Activated CD4-positive, alpha-beta T cell treated with anti-CD3 and anti-CD28 coated beads for 1 hour (primary cell): ENCODE data around the gene MAPK9.
"Not testable (repeated sequence)": the region's sequence is repeated elsewhere in the genome, so short reads cannot be mapped to it uniquely, and the experiment has no call there.

Source experiments
- DNase-seq: peaks from one replicate; pipeline ENCODE4 v3.0.0-alpha.2; 2020

MAPK9 gene

GRCh38 chr5:180324601-180324950, 32.7 kb upstream of the MAPK9 start:
- DNase-seq, result no peak

- DNase-seq, result no peak
These were observed 32.2 kb upstream of the MAPK9 start for GRCh38 chr5:180323941-180324600.

DNA sequence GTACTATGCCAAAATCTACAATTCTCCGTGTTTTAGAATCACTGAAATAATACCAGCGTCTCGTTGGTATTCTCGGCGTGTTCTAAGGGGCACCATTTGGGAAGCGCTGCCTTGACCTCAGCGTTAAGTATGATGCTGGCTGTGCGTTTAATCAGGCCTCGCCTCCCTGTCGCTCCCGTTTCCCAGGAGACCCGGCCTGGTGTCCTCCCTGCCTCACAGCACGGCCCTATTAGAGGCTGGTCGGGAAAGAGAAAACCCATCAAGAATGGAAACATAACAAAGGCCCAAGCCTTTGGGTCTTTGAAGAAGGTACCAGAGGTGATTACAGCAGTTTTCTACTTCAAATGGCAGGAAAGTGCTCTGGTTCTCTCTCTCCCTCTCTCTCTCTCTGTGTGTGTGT, 31.3 kb upstream of the MAPK9 start:
- no peak for DNase-seq

- no peak for DNase-seq
These were observed 26.7 kb upstream of the MAPK9 start for GRCh38 chr5:180318456-180319089.

DNA sequence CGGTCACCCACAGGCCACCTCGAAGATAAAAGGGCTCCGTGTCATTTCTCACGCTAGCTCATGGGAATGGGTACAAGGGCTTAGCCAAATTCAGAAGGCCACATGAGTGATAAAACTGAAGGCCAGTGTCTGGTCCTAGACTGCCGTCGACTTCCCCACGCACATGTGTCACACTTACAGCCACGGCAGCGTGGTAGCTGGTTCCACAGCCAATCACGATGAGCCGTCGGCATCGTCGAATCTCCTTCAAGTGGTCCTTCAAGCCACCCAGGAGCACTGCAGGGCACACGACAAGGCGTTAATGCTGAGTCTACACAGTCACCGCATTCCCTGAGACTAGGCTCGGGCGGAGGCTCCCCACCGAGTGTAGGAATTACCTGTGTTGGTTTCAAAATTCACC, 24.7 kb upstream of the MAPK9 start:
- no peak for DNase-seq

DNA sequence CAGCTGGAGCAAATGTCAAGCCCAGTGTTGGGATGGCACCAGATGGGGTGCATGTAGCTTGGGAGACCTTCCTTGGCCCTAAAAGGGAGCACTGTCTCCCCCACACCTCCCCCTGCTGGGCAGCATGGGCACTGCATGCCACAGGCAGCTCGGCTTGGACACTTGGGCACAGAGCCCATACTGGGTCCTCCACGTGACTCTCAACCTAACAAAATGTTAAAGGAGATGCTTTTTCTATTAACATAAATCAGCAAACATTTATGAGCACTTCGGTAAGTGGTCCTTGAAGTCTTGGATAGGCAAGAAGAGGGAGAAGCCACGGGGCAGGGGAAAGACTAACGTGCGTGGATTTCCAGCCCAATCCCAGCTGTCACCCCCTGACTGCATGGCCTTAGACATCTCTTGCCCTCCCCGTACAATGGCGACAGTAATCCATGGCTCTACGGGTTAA, 23.9 kb upstream of the MAPK9 start:
- DNase-seq, result peak; percentile 62

GRCh38 chr5:180313677-180314505, 22.0 kb upstream of the MAPK9 start:
- peak; percentile 46 for DNase-seq

DNA sequence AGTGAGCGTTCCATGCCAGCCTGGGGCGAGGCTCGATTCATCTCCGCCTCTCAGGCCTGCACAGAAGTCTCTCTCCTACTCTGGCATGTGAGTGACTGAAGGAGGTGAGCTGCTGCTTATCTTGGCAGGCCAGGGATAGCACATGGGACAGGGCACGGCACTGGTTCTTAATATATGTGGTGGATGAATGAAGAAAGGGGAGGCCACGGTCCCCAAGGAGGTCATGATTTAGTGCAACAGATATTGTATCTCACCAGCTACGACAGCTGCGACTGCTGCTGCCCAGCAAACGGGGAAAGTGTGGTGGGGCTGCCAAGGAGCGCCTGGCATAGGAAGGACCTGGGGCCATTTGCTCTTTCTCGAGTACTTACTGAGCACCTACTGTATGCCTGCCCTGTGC, 19.3 kb upstream of the MAPK9 start:
- DNase-seq, result no peak

DNA sequence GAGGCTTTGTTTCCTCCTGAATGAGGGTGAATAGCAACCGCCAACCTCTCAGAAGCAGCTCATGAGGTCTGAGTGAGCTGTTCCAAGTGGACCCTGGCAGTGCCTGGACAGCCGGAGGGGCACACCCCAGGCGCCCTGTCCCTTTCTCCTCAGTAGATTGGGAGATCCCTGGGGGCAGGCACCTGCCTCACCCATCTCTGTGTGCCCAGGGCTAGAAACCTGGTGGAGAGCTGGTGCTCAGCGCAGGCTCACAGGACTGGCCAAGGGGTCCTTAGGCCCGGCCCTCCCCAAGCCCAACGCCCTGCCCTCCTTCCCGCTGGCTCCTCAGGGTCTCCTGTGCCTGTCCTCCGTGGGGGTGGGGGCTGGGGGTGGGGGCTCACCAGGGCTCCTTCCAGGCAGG, 14.9 kb upstream of the MAPK9 start:
- no peak for DNase-seq

DNA sequence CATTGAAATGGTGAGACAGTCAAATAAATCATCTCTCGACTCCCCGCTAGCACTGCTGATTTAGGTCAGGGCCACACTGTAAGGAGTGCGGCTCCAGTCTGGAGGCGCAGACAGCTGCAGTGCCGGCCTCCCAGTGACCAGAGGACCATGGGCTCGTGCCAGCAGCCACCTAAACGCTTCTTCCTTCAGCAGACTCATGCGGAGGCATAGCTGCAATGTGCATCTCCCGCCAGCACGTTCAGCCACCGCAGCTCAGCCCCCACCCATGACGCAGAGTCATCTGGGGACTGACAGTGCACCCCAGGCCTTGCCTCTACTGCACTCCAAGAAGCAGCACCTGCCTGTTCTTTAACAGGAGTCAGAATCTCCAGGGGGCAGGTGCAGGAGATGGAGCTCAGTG, 13.6 kb upstream of the MAPK9 start:
- DNase-seq, result no peak

GRCh38 chr5:180304431-180305375, 12.8 kb upstream of the MAPK9 start:
- no peak for DNase-seq

DNA sequence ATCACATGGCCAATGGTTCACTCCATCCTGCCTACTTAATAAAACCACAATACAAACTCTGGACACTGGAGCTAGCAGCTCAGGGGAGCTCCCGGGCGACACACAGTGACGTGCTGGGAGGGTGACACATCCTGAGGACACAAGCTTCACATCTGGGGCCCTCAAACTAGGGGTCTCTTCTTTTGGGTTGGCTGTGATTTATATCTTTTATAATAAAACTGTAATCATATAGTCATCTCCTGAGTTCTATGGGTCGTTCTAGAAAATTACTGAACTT, 12.1 kb upstream of the MAPK9 start:
- DNase-seq, result no peak

DNA sequence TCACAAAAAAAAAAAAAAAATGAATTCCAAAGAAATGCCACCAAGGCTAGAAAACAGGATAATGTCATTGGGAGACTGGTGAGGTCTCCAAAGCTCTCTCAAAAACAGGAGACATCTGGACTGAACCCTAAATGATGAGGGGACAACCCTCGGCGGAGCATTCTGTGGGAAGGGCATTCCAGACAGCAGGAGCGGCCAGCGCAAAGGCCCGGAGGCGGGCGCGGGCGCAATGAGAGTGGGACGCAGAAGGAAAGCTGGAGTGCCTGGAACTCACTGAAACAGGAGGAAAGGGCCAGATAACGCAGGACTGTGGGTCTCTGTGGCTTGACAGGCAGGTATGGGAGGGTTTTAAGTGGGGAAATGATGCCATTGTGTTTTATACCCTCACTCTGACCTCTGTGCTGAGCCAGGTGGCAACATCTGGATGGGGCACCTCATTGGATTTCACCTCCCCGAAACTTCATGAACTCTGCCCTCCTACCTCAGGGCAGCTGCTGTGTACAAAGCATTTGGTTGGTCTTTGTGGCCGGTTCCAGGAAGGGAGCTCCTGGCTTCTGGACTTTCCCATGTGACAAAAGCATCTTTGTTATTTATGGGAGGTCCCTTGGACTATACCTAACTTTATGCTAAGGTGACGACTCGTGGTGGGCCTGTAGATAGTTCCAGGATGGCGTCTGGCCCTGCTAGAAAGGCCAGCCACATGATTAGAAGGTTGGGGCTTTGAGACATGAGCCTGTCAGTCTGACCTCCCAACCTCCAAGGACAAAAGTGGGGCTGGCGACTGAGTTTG, 11.5 kb upstream of the MAPK9 start:
- no peak for DNase-seq

- no peak for DNase-seq
These were observed 10.4 kb upstream of the MAPK9 start for GRCh38 chr5:180302256-180302655.

DNA sequence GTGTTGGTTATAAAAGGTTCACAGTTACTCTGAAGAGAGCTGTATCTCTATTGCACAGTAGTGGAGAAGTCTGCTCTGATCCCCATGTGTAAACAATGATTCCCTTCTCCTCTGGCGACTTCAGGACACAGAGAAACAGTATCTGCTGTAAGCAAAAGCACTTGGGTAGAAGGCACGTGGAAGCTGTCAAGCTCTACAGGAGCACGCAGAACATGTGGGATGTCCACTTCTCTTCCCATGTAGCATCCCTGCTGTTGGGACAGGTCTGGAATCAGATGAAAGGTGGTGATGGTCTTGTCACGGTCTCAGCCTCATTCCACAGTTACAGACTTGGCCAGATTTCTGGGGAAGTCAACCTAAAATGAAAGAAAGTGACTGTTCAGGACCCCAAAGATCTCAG, 9.4 kb upstream of the MAPK9 start:
- DNase-seq, result no peak

- no peak for DNase-seq
These were observed 7.6 kb upstream of the MAPK9 start for GRCh38 chr5:180299526-180299925.

DNA sequence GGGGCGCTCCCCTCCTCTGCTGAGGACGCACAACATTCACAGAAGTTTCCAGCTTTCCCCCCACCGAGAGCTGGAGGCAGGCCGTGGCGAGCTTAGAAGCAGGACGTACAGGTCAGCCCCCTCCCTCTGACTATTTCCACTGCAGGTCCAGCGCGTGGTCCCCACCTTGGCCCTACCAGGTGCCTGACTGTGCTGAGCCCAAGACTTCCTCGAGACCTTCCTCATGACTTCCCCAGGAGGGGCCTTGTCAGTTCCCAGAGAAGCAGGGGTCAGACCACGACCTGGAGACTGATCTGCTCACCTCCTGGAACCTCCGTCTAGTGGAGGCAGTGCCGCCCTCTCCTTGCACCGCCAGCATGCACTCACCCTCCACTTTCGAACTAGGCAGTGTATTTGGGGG, 7.1 kb upstream of the MAPK9 start:
- DNase-seq, result not testable (repeated sequence)

DNA sequence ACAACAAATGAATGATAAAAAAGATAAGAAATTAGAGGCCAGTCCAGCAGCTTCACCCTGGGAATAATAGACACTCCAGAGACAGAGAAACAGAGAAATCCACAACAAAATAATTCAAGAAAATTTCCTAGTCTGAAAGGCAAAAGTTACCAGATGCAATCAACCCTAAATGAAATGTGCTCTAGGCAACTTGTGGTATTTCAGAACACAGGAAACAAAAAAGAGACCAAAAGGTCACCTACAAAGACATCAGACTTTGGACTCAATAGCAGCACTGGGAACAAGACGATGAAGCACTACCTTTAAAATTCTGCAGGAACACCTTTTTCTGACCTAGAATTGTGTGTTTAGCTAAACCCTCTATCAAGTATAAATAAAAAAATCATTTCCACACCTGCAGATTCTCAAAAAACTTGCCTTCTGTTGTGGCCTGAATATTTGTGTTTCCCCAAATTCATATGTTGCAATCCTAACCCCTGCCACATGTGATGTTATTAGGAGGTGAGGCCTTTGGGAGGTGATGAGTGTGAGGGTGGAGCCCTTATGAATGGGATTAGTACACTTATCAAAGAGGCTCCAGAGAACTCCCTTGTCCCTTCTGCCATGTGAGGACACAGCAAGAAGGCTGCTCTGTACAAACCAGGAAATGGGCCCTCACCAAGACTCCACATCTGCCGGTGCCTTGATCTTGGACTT, 5.9 kb upstream of the MAPK9 start:
- no peak for DNase-seq

GRCh38 chr5:180296771-180297170, 4.9 kb upstream of the MAPK9 start:
- DNase-seq, result no peak

DNA sequence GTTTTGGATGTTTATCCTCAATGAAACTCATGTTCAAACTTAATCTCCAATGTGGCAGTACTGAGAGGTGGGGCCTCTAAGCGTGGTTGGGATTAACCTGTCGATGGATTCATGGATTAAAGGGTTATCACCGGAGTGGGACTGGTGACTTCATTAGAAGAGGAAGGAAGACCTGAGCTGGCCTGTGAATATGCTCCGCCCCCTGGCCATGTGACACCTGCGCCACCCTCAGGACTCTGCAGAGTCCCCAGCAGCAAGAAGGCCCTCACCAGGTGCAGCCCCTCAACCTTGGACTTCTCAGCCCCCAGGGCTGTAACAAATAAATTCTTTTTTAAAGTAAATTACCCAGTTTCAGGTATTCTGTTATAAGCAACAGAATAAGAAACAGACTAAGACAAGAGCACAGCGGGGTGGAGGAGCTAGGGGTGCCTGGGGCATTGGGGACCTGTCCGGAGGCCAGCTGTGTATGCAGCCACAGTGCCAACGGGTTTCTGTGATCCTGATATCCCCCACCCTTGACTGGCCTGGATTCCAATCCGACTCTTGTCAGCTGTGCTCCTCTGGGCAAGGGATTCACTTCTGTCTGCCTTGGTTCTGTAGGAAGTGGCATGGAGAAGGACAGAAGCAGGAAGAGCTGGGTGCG, 3.2 kb upstream of the MAPK9 start:
- no peak for DNase-seq

DNA sequence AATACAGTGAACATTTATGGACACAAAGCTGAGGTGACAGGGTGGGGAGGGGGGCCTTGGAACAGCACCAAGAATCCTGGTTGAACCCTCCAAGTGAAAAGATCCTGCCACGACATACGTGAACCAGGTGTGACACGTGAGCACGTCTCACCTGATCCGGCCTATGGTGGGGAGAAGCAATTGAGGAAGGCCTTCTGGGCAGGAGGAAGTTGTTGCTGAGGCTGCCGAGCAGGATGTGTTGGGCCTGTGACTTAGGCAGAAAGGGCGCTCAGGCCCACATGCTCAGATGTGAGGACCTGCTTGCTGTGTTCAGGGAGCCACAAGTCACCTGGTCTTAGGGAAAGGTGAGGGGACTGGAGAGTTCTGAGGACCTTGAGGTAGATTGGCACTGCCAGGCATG, 2.5 kb upstream of the MAPK9 start:
- DNase-seq, result no peak
